NCI-H526 treated with DMSO at 0.1 percent for 48 hours (cell line): ENCODE measurements around the gene UNC13A.
"Not testable (repeated sequence)": the region's sequence is repeated elsewhere in the genome, so short reads cannot be mapped to it uniquely, and the experiment has no call there.

Source experiments
- DNase-seq: peaks from one replicate; lab custom pipeline; 2025; lab: John Stamatoyannopoulos, UW

Gene UNC13A

GRCh38 chr19:17604372-17605025, 83.7 kb downstream of the UNC13A start:
- DNase-seq, result no peak

GRCh38 chr19:17602872-17603510, 85.2 kb downstream of the UNC13A start:
- no peak for DNase-seq

- no peak for DNase-seq
Observed at GRCh38 chr19:17602217-17602616, 85.9 kb downstream of the UNC13A start.

- DNase-seq, result no peak
Observed at GRCh38 chr19:17601683-17602082, 86.5 kb downstream of the UNC13A start.

GRCh38 chr19:17599780-17600179, 88.4 kb downstream of the UNC13A start:
- DNase-seq, result no peak

GRCh38 chr19:17598953-17599352, 89.2 kb downstream of the UNC13A start:
- no peak for DNase-seq

- DNase-seq, result not testable (repeated sequence)
Observed at GRCh38 chr19:17598063-17598462, 90.1 kb downstream of the UNC13A start.

GRCh38 chr19:17594296-17594695, 93.9 kb downstream of the UNC13A start:
- not testable (repeated sequence) for DNase-seq

GRCh38 chr19:17590866-17591265, 97.3 kb downstream of the UNC13A start:
- DNase-seq, result no peak

GRCh38 chr19:17585395-17585794, 102.8 kb downstream of the UNC13A start:
- not testable (repeated sequence) for DNase-seq

- no peak for DNase-seq
Observed at GRCh38 chr19:17584132-17584531, 104.0 kb downstream of the UNC13A start.

GRCh38 chr19:17582613-17583012, 105.5 kb downstream of the UNC13A start:
- DNase-seq, result no peak

GRCh38 chr19:17581211-17581874, 106.8 kb downstream of the UNC13A start:
- no peak for DNase-seq

- DNase-seq, result no peak
Observed at GRCh38 chr19:17580470-17581144, 107.5 kb downstream of the UNC13A start.

- DNase-seq, result peak; percentile 50
Observed at GRCh38 chr19:17579661-17580244, 108.4 kb downstream of the UNC13A start.

- DNase-seq, result no peak
Observed at GRCh38 chr19:17577457-17578097, 110.6 kb downstream of the UNC13A start.

GRCh38 chr19:17576758-17577456, 111.2 kb downstream of the UNC13A start:
- DNase-seq, result no peak

GRCh38 chr19:17575871-17576757, 112.0 kb downstream of the UNC13A start:
- DNase-seq, result no peak

- DNase-seq, result no peak
Observed at GRCh38 chr19:17572638-17573037, 115.5 kb downstream of the UNC13A start.

GRCh38 chr19:17570791-17571190, 117.4 kb downstream of the UNC13A start:
- DNase-seq, result no peak
